Activated CD4-positive, CD25-positive, alpha-beta regulatory T cell (primary cell): ENCODE data around the gene RYR2.

Source experiments
- DNase-seq, 4 experiments: peaks; one replicate each; lab custom pipeline; 2025; lab: John Stamatoyannopoulos, UW

Gene RYR2

DNA sequence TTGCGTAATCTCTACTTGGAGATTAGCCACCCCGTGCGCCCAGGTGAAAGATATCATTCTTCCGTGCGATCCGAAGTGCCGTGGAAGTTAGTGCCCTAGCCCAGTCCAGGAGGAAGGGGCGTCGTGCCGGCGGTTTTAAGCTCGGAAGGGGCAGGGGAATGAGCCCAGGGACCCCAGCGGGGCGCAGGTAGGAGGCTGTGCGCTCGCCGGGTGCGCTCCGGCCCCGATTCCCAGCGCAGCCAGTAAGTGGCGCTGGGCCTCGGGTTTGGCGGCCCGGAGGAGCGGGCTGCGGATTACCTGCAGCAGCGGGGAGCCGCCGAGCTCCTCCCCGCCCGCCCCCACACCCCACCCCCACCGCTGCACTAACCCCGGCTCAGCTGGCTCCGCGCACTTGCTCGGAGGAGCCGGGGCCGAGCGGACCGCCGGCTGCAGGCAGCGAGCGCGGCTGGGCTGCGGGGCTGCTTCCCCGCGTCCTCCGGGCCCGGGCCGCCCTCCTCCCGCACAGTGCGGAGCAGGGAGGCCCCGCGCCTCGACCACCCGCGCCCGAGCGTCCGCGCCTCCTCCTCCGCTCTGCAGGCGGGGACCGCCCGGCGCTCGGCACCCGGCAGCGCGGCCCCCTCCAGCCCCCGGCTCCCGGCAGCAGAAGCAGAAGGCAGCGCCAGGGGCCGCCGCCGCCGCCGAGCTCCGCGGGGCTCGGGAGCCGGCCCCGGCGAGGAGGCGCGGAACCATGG, at the start of gene RYR2:
Gene RYR2 (plus strand): TSS at position 390 of the 731 bp plus-strand sequence. CDS start 338 bp downstream, at position 728.
- no peak for DNase-seq

DNA sequence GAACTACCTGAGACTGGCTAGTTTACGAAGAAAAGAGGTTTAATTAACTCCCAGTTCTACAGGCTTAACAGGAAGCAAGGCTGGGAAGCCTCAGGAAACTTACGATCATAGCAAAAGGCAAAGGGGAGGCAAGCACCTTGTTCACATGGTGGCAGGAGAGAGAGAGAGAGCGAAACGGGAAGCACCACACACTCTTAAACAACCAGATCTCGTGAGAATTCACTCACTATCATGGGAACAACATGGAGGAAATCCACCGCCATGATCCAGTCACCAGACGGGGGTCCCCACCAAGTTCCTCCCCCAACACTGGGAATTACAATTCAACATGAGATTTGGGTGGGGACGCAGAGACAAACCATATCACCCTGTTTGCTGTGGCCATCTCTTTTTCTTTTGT, 49.5 kb upstream of the RYR2 start:
- DNase-seq, result no peak

DNA sequence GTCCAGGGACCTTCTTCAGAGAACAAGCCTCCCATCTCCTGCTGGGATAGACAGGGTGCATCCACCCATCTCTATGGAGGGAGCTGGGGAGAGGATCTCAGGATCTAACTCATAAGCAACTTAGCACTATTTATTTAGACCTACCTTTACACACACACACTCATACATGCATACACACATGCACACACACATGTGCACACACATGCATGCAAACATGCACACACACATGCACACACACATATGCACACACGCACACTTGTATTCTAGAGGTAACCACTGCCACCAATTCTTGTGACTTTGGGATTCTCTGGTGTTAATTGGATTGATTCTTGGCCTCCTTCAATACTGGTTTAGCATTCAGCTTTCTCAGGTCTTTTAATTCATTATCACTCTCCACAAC, 47.5 kb upstream of the RYR2 start:
- DNase-seq, result no peak

DNA sequence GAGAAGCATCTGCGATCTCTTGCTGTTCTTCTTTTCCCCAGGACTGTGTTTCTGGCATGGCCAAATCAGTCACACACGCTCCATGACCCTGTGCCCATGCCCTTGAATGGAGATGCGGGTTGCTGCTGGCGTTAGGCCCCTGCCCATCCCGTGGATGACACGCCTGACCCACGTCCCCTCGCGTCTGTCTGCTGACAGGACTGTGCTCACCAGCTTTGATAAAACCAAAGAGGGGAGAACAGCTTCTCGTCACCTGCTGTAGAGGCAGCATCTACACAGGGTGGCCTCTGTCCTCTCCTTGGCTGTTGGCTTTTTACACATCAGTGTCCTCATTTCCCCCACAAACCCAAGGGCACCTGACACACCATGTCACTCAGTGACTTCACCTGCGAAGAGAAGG, 44.6 kb upstream of the RYR2 start:
- DNase-seq, result no peak

DNA sequence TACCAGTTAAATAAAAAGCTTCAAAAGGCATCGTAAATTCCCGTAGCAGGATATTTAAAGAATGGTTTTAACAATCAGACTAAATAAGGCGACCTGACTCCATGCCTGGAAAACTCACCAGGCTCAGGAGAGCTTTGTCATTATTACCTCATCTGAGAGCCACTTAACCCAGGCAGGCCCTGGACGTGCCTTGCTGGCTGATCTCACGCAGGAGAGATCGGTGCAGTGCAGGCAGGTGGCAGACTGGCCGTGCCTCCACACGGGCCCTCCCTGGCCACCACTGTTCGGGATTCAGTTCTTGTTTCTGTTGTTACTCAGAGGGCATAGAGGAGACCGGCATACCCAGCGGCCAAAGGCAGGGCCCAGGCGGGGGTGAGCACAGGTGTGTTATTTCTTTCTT, 44.1 kb upstream of the RYR2 start:
- DNase-seq, result no peak

DNA sequence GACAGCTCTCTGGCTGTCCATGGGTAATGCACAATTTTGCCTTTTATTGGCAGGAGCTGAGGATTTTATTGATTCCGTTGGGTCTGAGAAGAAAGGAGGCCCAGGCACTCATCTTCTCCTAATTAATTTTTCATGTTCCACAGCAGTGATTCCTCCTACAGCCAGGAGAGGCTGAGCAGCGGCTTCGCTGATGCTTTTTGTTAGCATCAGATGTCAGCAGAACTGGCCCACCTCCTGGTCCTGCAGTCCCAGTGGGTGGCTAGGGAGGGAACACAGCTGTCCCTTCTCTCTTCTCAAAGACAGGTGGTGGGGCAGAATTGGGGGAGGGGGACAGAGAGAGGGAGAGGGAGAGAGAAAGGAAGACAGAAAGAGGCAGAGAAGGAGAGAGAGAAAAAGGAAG, 43.4 kb upstream of the RYR2 start:
- no peak for DNase-seq

DNA sequence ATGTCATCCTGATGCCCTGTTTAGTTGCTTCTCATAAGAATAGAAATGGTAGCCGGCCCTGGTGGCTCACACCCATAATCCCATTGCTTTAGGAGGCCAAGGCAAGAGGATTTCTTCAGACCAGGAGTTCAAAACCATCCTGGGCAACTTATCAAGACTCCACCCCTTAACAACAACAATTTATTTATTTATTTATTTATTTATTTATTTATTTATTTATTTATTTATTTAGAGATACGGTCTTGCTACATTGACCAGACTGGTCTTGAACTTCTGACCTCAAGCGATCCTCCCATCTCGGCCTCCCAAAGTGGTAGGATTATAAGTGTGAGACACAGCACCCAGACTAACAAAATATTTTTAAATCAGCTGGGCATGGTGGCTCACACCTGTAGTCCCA, 41.8 kb upstream of the RYR2 start:
- no peak for DNase-seq

DNA sequence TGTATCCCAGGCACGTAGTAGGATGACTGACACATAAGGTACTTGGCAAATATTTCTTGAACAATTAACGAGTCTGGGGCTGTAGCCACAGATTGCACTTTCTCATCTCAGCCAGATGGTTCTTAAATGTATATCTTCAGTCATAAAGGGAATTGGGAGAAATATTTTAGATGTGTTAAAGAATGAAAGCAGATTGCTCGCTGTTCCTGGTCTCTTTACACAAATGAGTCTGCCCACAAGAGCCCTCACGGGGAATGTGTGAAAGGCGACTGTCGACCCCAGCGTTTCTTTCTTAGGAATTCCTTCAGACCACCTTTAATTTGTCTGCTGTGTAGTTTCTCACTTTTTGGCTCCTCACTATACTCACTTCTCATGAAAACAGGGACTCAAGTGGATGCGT, 38.5 kb upstream of the RYR2 start:
- no peak for DNase-seq

DNA sequence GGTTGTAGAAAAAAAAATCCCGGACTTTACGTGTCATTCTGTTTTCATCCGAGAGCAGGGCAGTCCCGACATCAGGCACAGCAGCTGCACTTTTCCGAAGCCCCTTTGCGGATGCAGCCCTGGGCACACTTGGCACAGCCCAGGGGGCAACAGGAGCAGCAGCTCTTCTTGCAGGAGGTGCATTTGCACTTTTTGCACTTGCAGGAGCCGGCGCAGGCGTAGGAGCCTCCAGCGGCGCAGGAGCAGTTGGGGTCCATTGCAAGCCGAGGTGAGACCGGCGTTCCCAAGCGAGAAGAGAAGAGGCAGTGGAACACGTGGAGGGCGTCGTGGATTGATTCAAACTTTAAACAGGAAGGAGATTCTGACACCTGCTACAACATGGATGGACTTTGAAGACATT, 37.9 kb upstream of the RYR2 start, which contains the start of gene MT1HL1:
Gene MT1HL1 (minus strand): TSS at position 326 of the 400 bp plus-strand sequence. CDS start 69 bp downstream, at position 257.
- no peak for DNase-seq

DNA sequence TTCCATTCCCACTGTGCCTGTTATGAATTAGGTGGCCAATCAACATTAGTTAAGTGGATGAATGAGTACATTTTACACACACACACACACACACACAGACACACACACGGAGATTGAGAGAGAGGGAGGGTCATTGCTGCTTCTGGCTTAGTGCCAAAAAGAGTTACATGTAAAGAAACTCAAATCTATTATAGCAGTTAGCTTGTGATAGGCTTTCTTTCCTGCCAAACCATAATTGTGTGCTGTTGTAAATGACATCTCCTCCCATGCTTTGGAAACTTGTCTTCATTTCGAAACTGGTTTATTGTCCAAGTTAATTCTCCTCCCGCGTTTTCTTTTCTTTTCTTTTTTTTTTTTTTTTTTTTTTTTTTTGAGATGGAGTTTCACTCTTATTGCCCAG, 36.3 kb upstream of the RYR2 start:
- DNase-seq, result no peak

DNA sequence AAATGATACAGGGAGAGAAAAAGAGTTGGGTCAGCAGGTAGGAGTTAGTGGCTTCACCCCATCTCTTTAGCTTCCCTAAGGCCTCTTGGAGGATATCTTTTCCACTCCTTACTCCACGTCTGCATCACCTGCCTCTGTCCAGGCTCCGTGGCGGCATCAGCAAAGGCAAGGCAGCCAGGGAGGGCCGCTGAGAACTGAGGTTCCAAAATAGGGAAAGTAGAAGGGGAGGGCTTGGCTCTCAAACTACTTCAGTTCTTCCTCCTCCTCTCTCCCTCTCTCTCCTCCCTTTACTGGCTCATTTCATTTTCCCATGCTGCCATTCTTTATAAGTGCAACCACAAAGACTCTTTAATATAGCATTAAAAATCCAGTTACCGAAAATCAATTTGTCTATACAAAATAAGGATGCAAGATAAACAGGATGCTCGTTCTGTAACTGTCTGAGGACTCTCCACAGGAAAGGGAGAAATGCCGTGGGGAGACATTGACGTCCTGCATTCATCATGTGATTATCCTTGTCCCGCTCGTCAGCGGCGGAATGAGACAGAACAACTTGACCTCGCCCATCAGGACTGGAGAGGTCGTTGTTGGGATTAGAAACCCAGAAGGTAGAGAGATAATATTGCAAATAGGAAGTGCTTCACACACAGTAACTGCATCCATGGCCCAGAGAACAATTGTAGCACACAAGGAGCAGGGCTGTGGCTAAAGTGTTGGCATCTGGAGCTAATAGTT, 34.7 kb upstream of the RYR2 start:
- DNase-seq, result no peak

DNA sequence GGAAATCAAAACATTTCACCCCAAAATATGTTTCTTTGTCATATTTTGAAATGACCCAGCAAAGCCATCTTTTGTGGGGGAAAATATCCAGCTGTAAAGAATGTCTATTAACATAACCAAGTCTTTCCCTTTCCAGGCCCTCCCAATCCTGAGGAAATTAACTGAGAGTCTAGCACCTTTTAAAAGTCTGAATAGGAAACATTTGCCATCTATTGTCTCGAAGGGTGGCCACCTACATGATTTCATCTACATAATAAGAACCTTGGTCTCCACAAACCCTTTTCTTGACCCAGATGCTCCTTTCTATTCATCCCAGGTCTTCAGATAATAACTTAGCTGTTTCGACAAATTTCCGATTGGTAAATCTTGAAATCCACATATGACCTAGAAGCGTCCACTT, 32.4 kb upstream of the RYR2 start:
- DNase-seq, result no peak

DNA sequence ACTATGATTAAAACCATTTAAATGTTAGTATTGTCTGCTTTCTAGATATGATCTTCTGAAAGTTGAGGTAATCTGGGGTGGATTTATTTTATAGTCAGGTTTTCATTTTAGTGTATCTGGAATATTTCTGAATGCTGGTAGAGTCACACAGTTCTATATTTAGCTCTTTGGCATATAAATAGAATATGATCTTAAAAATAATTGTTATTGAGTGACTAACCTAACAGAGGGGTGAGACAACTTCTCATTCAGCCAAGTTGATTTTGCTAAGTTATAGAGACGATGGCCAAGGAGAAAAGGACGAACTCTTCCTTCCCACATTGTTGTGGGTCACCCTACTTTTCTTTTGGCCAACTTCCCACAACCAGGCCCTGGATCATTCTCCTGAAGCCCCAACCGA, 30.6 kb upstream of the RYR2 start:
- no peak for DNase-seq

DNA sequence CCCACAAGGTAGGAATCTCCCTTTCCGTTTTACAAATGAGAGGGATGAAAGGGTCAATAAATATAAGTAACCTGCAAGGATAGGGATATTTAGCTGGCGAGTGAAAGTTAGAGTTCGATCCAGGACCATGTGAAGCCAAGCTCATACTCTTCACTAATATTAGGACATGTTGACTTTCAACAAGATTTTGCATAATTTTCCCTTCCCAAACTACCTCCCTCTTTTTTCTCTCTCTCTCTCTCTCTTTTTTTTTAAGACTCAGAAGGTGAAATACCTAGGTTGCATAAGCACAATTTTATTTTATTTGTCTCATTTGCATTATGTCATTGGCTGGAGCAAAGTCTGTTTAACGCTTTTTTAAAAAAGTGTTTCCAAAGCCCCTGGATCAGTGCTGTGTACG, 29.6 kb upstream of the RYR2 start:
- DNase-seq, result no peak

DNA sequence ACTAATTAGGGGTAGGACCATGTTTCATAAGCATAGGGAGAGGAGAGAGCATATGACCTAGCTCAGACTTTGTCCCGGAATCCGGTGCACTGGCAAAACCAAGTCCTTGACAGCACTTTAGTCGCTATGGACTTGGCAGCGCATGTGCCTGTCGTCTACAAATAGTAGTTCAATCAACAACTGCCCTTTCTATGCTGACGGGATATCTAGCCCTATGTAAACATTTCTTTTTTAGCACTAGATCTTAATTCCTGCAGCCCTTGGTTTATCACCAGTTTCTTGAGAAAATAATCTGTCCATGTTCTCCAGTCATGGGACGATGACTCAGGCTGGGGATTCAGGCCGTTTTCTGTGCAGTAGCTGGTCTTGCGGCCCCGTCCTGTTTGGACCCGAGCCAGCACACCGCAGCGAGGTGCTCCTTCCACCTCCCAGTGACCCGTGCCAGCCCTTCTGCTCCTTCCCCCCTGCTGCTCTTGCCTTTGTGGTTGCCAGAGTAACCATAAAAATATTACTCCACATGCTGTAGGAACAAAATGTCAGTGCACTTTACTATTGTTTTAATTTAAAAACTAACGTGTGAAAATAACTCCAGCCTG, 29.1 kb upstream of the RYR2 start:
- no peak for DNase-seq

DNA sequence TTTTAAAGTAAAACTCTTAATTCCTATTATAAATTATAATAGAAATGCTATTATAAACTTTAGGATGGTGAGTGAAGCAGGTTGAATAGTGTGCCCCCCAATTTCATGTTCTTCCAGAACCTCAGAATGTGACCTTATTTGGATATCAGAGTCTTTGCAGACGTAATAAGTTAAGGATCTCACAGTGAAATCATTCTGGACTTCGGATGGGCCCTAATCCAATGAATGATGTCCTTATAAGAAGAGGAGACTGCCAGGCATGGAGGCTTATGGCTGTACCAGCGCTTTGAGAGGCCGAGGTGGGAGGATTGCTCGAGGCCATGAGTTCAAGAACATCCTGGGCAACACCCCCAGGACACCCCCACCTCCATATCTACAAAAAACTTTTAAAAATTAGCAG, 28.4 kb upstream of the RYR2 start:
- DNase-seq, result no peak

DNA sequence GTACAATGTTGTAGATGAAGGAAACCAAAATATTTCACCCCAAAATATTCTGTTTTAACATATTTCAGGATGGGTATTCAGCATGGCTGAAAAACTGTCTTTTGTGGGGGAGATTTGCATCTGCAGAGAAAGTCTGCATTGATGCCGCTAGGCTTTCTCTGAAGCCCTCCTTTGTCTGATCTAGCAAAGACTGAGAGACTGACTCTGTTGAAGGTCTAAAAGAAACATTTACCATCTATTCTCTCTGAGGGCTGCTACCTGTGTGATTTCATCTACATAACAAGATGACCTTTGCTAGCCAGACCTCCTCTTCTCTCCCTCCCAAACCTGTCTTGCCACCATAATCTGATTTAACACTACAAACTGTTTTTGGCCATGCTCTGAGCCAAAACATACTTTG, 25.4 kb upstream of the RYR2 start:
- DNase-seq, result no peak

DNA sequence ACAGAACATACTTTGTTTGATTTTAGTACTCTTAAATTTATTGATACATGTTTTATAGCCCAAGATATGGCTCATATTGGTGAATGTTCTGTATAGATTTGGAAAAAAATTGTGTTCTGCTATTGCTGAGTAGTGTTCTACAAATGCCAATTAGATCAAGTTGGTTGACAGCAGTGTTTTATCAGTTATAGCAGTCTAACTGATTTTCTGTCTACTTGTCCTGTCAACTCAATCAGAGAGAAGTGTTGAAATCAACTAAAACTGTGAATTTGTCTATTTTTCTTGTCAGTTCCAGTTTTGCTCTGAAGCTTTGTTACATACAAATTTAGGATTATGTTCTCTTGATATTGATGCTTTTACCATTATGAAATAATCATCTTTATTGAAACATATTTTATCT, 23.1 kb upstream of the RYR2 start:
- DNase-seq, result no peak

DNA sequence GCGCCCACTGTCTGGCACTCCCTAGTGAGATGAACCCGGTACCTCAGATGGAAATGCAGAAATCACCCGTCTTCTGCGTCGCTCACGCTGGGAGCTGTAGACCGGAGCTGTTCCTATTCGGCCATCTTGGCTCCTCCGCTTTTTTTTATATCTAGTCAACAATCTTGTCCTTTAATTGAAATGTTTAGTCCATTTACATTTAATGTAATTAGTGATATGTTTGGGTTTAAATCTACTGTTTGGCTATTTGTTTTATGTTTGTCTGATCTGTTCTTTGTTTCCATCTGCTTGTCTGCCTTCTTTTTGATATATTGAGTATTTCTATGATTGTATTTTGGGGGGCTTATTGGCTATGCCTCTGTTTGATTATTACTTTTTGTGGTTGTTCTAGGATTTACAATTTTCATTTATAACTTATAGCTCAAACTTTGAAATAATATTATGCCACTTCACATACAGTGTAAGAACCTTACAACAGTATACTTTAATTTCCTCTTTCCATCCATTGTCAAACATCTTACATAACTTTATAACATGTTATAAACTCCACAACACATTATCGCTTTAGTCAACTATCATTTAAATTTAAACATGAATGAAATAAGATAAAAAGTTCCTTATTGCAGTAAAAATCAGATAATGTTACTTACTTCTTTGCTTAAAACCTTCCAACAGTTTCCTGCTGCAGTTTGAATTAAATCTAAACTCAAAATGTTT, 16.5 kb upstream of the RYR2 start:
- no peak for DNase-seq

DNA sequence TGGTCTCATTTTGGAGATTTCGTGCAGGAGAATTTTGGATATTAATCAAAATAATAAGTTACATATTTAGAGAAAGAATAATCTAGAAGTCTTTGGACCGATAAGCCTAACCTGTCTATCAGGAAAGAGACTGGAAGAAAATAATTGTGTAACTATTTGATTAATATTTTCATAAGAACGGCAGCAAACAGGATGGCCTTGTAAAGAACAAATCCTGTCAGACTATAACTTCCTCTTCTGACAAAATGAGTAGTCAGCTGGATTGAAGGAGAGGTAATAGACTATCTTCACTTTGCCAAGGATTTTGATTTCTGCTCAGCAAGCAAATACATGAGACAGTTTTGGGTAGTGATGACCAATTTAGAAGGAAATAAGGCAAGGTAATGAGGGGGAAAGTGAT, 12.7 kb upstream of the RYR2 start:
- DNase-seq, result no peak

DNA sequence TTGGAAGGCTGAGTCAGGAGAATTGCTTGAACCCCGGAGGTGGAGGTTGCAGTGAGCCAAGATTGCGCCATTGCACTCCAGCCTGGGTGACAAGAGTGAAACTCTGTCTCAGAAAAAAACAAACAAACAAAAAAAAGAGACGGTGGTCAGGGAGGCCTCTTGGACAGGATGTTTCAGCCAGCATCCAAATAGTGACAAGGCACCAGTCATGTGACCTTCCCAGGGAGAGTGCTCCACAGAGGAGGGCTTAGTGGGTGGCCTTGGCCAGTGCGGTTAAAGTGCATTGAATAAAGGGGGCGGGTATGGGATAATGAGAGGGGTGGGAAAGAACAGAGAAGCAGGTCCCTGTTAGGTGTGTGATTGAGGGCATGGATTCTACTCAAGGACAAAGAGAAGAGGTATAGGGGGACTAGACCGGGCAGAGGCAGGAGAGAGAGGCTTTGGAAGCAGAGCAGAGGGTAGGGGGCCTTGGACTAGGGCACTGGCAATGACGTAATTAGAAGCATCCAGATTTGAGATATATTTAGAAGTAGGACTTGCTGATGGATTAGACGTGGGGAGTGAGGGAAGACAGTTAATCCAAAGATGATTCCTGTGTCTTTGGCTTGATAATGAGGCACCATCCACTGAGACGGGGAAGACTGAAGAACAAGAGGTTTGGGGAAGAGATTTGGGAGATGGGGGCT, 12.0 kb upstream of the RYR2 start:
- DNase-seq, result no peak

DNA sequence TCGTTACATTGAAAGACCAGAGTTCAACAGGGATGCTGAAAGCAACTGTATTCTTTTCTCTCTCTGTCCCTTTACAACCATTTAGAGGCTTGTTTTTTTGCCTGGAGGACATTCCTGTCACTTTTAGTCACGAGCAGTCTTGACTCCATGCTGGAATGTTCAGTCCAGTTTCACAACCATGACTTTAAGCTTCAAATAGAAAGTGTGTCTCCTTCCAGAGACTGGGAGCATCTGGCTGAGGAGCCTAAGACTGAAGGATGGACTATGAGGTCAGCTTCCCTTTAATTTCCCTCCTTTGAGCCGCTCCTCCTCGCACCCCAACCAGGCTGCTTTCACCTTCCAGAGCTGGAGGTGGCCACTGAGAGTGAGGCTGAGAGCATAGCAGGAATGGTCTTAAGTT, 10.5 kb upstream of the RYR2 start:
- DNase-seq, result no peak
